ENCODE data around the gene TTC21A.

The TTC21A gene

GRCh38 chr3:39148435-39149058 is 41.1 kb downstream of the TTC21A start:
- Histone ChIP-seq H3K27ac (ENCODE audit: low read depth, low read length) (no peak overlapping the region; the same call in 1 of the 2 replicates), H3K36me3 (ENCODE audit: insufficient read depth, low read length) (peaks cover 30% of the 10 kb centered on the region), H3K4me1 (ENCODE audit: insufficient read depth, low read length) (peaks cover 48% of the 10 kb centered on the region), H3K9ac (ENCODE audit: low read depth, low read length) (0 out of 2 replicates have a peak overlapping the region, but pooled peaks have one; percentile 21), H3K4me3 (ENCODE audit: low read length) (no peak overlapping the region), H3K27me3 (ENCODE audit: insufficient read depth, low read length) (no peaks in the 10 kb centered on the region), H3K9me3 (ENCODE audit: insufficient read depth, low read depth, low read length) (no peaks in the 10 kb centered on the region)
- 66% methylated on average over 9 of the region's 9 CpGs for WGBS

GRCh38 chr3:39149059-39149455 is 41.6 kb downstream of the TTC21A start:
- peaks cover 25% of the 10 kb centered on the region for H3K36me3 ChIP-seq (ENCODE audit: insufficient read depth, low read length)
- peaks cover 48% of the 10 kb centered on the region for H3K4me1 ChIP-seq (ENCODE audit: insufficient read depth, low read length)
- H3K4me3 ChIP-seq (ENCODE audit: low read length): no peak overlapping the region
- no peak overlapping the region; the same call in 1 of the 2 replicates for H3K27ac ChIP-seq (ENCODE audit: low read depth, low read length)
- no peak overlapping the region for H3K9ac ChIP-seq (ENCODE audit: low read depth, low read length)
- H3K9me3 ChIP-seq (ENCODE audit: insufficient read depth, low read depth, low read length): no peaks in the 10 kb centered on the region
- no peaks in the 10 kb centered on the region for H3K27me3 ChIP-seq (ENCODE audit: insufficient read depth, low read length)
- 78% methylated on average over 4 of the region's 4 CpGs for WGBS

GRCh38 chr3:39149498-39150147 is 42.1 kb downstream of the TTC21A start:
- H3K9ac ChIP-seq (ENCODE audit: low read depth, low read length): no peak overlapping the region
- no peaks in the 10 kb centered on the region for H3K27me3 ChIP-seq (ENCODE audit: insufficient read depth, low read length)
- H3K4me3 ChIP-seq (ENCODE audit: low read length): no peak overlapping the region
- peak overlapping the region; percentile 93; the same call in 1 of the 2 replicates for H3K27ac ChIP-seq (ENCODE audit: low read depth, low read length)
- WGBS: 80% methylated on average over 3 of the region's 3 CpGs
- H3K4me1 ChIP-seq (ENCODE audit: insufficient read depth, low read length): peaks cover 49% of the 10 kb centered on the region
- H3K36me3 ChIP-seq (ENCODE audit: insufficient read depth, low read length): peaks cover 19% of the 10 kb centered on the region
- no peaks in the 10 kb centered on the region for H3K9me3 ChIP-seq (ENCODE audit: insufficient read depth, low read depth, low read length)

GRCh38 chr3:39150148-39150802 is 42.8 kb downstream of the TTC21A start:
- Histone ChIP-seq H3K27me3 (ENCODE audit: insufficient read depth, low read length) (no peaks in the 10 kb centered on the region), H3K4me1 (ENCODE audit: insufficient read depth, low read length) (peaks cover 53% of the 10 kb centered on the region), H3K27ac (ENCODE audit: low read depth, low read length) (peak overlapping the region; percentile 93), H3K36me3 (ENCODE audit: insufficient read depth, low read length) (peaks cover 13% of the 10 kb centered on the region), H3K4me3 (ENCODE audit: low read length) (peak overlapping the region; percentile 76), H3K9me3 (ENCODE audit: insufficient read depth, low read depth, low read length) (no peaks in the 10 kb centered on the region), H3K9ac (ENCODE audit: low read depth, low read length) (peak overlapping the region; percentile 74)
- WGBS: 65% methylated on average over 5 of the region's 5 CpGs

- Histone ChIP-seq H3K36me3 (ENCODE audit: insufficient read depth, low read length) (peaks cover 5% of the 10 kb centered on the region), H3K27ac (ENCODE audit: low read depth, low read length) (peak overlapping the region; percentile 93), H3K4me3 (ENCODE audit: low read length) (peak overlapping the region; percentile 76), H3K4me1 (ENCODE audit: insufficient read depth, low read length) (peaks cover 53% of the 10 kb centered on the region), H3K9ac (ENCODE audit: low read depth, low read length) (peak overlapping the region; percentile 74), H3K27me3 (ENCODE audit: insufficient read depth, low read length) (no peaks in the 10 kb centered on the region), H3K9me3 (ENCODE audit: insufficient read depth, low read depth, low read length) (no peaks in the 10 kb centered on the region)
- 17% methylated on average over 8 of the region's 9 CpGs for whole genome bisulfite sequencing
These were observed 43.5 kb downstream of the TTC21A start for GRCh38 chr3:39150803-39151631.

- Histone ChIP-seq H3K4me1 (ENCODE audit: insufficient read depth, low read length) (peaks cover 44% of the 10 kb centered on the region), H3K36me3 (ENCODE audit: insufficient read depth, low read length) (no peaks in the 10 kb centered on the region), H3K9me3 (ENCODE audit: insufficient read depth, low read depth, low read length) (no peaks in the 10 kb centered on the region), H3K27ac (ENCODE audit: low read depth, low read length) (peak overlapping the region; percentile 87; the same call in 1 of the 2 replicates), H3K27me3 (ENCODE audit: insufficient read depth, low read length) (no peaks in the 10 kb centered on the region), H3K4me3 (ENCODE audit: low read length) (peak overlapping the region; percentile 76), H3K9ac (ENCODE audit: low read depth, low read length) (peak overlapping the region; percentile 59)
- 2% methylated on average over 2 of the region's 9 CpGs for WGBS
These were observed 46.4 kb downstream of the TTC21A start for GRCh38 chr3:39153977-39154279.

- no peaks in the 10 kb centered on the region for H3K9me3 ChIP-seq (ENCODE audit: insufficient read depth, low read depth, low read length)
- peak overlapping the region; percentile 59 for H3K9ac ChIP-seq (ENCODE audit: low read depth, low read length)
- peaks cover 42% of the 10 kb centered on the region for H3K4me1 ChIP-seq (ENCODE audit: insufficient read depth, low read length)
- H3K27me3 ChIP-seq (ENCODE audit: insufficient read depth, low read length): no peaks in the 10 kb centered on the region
- H3K4me3 ChIP-seq (ENCODE audit: low read length): peak overlapping the region; percentile 76
- H3K36me3 ChIP-seq (ENCODE audit: insufficient read depth, low read length): no peaks in the 10 kb centered on the region
- 10% methylated on average over 18 of the region's 18 CpGs for WGBS
- peak overlapping the region; percentile 87; the same call in 1 of the 2 replicates for H3K27ac ChIP-seq (ENCODE audit: low read depth, low read length)
These were observed 47.0 kb downstream of the TTC21A start for GRCh38 chr3:39154280-39155021.

- Histone ChIP-seq H3K36me3 (ENCODE audit: insufficient read depth, low read length) (no peaks in the 10 kb centered on the region), H3K27ac (ENCODE audit: low read depth, low read length) (no peak overlapping the region), H3K4me3 (ENCODE audit: low read length) (no peak overlapping the region), H3K27me3 (ENCODE audit: insufficient read depth, low read length) (no peaks in the 10 kb centered on the region), H3K4me1 (ENCODE audit: insufficient read depth, low read length) (peaks cover 22% of the 10 kb centered on the region), H3K9ac (ENCODE audit: low read depth, low read length) (no peak overlapping the region), H3K9me3 (ENCODE audit: insufficient read depth, low read depth, low read length) (no peaks in the 10 kb centered on the region)
- 85% methylated on average over 4 of the region's 4 CpGs for WGBS
These were observed 48.9 kb downstream of the TTC21A start for GRCh38 chr3:39156421-39156820.

GRCh38 chr3:39157359-39157758 is 49.9 kb downstream of the TTC21A start:
- no peak overlapping the region for H3K4me3 ChIP-seq (ENCODE audit: low read length)
- H3K27me3 ChIP-seq (ENCODE audit: insufficient read depth, low read length): no peaks in the 10 kb centered on the region
- peaks cover 16% of the 10 kb centered on the region for H3K4me1 ChIP-seq (ENCODE audit: insufficient read depth, low read length)
- no peak overlapping the region for H3K27ac ChIP-seq (ENCODE audit: low read depth, low read length)
- H3K9me3 ChIP-seq (ENCODE audit: insufficient read depth, low read depth, low read length): no peaks in the 10 kb centered on the region
- 98% methylated on average over 4 of the region's 7 CpGs for WGBS
- H3K36me3 ChIP-seq (ENCODE audit: insufficient read depth, low read length): no peaks in the 10 kb centered on the region
- H3K9ac ChIP-seq (ENCODE audit: low read depth, low read length): no peak overlapping the region

GRCh38 chr3:39158148-39158715 is 50.8 kb downstream of the TTC21A start:
- Histone ChIP-seq H3K4me3 (ENCODE audit: low read length) (no peak overlapping the region), H3K9me3 (ENCODE audit: insufficient read depth, low read depth, low read length) (0 out of 2 replicates have a peak, but pooled peaks cover 4% of the 10 kb centered on the region), H3K27me3 (ENCODE audit: insufficient read depth, low read length) (no peaks in the 10 kb centered on the region), H3K27ac (ENCODE audit: low read depth, low read length) (no peak overlapping the region), H3K36me3 (ENCODE audit: insufficient read depth, low read length) (no peaks in the 10 kb centered on the region), H3K9ac (ENCODE audit: low read depth, low read length) (no peak overlapping the region), H3K4me1 (ENCODE audit: insufficient read depth, low read length) (peaks cover 16% of the 10 kb centered on the region)
- WGBS: 78% methylated on average over 5 of the region's 5 CpGs
